COLO668 (cell line): ENCODE results near the gene TUBG2.
"Not testable (repeated sequence)": the region's sequence is repeated elsewhere in the genome, so short reads cannot be mapped to it uniquely, and the experiment has no call there.

Experiments used
- DNase-seq: peaks from one replicate; lab custom pipeline; 2025; ENCODE audit not compliant: unreplicated experiment; lab: John Stamatoyannopoulos, UW

Gene TUBG2

DNA sequence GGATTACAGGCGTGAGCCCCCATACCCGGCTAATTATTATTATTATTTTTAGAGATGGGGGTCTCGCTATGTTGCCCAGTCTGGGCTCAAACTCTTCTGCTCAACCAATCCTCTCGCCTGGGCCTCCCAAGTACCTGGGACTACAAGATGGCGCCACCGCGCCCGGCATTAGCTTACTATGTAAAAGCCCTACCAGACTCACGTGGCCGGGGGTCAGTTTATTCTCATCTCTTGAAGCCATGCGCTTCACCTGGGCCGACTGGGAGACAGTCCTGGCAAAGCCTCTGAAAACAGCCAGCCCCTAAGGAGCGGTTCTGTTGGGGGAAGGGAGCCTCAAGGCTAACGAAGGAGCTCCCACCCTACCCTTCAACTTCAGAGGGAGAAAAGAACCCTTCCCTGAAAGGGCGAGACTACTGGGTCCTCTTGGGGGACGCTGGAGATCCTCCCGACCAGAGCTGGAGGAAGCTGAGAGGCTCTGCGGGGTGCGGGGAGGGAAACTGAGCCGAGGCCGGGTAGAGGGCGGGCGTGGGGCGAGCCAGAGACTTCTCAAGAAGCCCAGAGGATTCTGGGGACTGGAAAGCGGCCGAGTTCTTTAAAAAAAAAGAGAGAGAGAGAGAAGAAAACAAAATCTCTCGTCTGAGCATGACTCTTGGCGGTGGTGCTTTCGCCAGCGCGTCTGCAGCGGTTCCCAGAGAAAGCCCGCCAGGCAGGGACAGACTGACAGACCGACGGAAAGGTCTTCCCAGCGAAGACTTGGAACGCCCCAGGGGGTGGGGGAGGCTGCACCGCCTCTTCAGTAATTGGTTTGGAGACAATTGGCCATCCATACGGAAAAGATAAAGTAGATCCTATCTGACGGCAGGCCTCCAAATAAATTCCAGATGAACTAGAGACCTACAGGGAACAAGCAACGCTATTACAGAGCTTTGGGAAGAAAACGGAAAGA is 5.6 kb upstream of the TUBG2 start:
- DNase-seq, result no peak

DNA sequence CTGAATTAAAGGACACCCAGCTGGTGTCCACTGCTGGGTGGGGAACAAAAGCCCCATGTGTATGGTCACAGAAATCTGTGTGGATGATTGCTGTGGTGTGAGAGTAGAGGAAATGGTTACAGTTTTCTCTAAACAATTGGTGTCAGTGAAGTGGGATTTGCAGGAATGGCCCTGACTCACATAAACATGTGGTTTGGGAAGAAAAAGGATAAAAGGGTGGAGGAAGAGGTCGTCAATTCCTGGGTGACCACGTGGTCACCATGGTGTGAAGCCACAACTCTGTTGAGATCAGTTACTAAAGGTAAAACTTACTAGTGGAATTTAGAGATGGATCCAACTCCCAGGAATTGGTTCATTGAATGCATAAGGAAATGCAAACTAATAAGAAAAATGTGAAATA is 3.6 kb upstream of the TUBG2 start:
- no peak for DNase-seq

DNA sequence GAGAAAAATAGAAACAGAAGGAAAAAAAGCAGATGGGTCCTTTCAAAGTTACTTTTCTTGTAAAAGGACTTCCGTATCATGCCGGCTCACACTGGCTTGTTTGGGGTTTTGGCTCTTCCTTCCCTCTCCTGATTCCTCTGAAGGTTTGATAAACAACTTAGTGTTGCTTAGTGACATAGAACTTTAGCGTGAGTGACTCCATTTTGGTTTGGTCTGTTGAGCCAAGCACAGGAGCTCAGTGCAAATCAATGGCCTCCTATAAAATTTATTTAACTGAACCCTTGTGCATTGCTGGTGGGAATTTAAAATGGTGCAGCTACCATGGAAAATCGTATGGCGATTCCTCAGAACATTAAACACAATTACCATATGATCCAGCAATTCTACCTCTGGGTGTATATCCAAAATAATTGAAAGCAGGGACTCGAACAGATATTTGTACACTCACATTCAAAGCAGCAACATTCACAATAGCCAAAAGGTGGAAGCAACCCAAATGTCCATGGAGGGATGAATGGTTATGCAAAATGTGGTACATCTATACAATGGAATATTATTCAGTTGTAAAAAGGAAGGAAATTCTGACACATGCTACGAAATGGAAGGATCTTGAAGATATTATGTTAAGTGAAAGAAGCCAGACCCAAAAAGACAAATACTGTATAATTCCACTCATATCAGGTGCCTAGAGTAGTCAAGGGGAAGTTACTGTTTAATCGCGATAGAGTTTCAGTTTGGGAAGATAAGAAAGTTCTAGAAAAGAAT is 1.1 kb upstream of the TUBG2 start:
- no peak for DNase-seq

DNA sequence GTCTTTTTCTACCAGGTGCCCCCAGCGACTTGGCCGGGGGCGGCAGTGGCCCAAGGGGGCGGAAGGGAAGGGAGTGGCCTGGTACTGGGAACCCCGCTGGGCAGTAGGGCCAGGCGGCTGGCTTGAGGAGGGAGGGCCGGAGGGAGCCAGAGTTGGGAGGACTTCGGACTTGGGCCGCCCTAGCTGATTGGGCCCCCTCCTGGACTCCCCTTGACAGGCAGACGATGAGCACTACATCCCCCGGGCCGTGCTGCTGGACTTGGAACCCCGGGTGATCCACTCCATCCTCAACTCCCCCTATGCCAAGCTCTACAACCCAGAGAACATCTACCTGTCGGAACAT is 819 bp downstream of the TUBG2 start:
- DNase-seq, result not testable (repeated sequence)

DNA sequence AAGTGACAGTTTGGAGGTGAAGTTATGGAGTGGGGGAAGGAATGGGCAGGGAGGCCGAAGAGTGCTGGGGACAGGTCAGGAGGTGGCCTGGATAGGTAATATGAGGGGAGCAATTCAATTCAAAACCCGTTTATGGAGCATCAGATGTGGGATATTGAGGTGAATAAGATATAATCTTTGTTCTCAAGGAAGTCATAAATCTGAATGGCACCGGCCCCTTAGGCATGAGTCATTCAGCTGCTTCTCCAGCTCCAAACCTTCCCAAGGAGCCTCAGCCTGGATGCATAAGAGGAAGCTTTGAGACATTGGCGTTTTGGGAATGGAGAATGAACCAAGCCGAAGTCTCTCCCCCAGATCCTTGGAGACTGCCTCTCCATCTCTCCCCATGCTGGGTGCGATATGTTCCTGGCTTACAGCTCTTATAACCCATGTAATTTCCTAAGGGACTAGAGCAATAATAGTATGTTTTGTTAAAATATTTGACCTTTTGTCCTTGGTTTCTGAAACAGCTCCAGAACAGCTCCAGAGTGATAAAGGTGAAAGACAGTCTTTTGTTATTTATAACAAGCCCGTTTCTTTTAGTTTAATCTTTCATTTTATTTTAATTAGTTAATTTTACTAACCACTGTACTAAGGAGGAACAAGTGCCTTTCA is 1.7 kb downstream of the TUBG2 start:
- DNase-seq, result no peak

DNA sequence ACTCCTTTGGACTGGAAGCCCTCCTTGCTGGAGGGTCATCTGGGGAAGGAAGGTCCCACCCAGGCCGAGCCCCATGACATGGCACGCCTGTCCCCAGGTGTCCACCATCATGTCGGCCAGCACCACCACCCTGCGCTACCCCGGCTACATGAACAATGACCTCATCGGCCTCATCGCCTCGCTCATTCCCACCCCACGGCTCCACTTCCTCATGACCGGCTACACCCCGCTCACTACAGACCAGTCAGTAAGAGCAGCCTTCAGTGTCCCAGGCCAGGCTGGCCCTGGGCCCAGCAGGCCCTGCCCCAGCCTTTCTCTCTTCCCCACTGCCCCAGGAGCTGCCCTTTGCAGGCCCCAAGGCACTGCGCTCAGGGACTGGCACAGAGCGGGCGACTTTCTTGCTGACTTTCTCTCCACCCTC is 6.5 kb downstream of the TUBG2 start:
- no peak for DNase-seq

DNA sequence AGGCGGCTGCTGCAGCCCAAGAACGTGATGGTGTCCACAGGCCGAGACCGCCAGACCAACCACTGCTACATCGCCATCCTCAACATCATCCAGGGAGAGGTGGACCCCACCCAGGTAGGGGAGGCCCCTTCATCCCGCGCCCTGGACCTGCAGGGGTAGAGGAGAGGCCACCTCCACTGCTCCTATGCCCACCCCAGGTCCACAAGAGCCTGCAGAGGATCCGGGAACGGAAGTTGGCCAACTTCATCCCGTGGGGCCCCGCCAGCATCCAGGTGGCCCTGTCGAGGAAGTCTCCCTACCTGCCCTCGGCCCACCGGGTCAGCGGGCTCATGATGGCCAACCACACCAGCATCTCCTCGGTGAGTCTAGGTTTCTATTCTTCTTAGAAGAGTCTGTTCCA is 7.0 kb downstream of the TUBG2 start:
- not testable (repeated sequence) for DNase-seq

DNA sequence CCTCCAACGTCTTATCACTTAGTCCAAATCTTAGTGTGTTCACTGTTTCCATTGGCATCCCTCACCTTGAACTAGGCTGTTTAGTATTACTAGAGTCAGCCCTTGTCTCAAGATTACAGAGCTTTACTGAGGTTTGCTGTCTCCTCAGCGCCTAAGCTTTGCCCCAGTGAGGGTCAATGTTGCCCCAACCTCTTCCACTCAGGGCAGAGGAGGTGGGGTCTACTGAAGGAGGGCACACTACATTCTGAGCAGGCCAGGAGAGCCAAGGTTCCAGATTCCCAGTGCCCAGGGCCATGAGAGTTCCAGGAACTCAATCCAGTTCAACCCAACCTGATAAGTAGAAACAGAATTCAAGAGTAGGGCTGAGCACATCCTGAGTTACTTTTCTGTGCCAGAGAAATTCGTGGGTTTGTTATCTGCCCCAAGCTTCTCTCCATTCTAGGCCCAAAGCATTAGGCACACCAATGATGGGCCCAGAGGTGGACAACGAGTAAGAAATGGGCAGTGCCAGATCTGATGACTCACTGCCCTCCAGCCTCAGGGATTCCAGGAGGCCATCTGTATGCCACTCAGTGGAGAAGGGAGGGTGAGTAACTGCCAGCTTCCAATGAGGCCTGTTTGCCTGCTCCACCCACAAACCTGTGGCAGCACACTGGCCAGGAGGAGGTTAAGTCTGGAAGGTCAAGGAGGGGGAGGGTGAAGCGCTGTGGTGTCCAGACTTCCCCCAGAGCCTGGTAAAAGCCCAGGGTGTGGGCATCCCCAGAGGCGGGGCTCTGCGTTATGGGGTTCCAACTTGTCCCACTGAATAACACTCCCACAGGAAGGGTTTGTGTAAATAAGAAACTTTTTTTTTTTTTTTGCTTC is 8.2 kb downstream of the TUBG2 start:
- DNase-seq, result no peak

DNA sequence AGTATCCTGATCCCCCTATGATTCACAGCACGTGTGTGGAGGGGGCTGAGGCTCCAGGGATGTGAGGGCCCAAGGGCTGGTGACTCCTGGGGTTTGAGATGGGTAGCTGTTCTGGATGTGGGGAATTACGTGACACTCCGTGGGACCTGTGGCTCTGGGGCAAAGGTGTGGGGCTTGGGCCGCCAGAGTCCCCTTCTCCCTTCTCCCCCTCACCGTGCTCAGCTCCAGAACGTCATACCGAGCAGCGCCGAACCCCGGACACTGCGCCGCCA is 10.6 kb downstream of the TUBG2 start:
- no peak for DNase-seq

DNA sequence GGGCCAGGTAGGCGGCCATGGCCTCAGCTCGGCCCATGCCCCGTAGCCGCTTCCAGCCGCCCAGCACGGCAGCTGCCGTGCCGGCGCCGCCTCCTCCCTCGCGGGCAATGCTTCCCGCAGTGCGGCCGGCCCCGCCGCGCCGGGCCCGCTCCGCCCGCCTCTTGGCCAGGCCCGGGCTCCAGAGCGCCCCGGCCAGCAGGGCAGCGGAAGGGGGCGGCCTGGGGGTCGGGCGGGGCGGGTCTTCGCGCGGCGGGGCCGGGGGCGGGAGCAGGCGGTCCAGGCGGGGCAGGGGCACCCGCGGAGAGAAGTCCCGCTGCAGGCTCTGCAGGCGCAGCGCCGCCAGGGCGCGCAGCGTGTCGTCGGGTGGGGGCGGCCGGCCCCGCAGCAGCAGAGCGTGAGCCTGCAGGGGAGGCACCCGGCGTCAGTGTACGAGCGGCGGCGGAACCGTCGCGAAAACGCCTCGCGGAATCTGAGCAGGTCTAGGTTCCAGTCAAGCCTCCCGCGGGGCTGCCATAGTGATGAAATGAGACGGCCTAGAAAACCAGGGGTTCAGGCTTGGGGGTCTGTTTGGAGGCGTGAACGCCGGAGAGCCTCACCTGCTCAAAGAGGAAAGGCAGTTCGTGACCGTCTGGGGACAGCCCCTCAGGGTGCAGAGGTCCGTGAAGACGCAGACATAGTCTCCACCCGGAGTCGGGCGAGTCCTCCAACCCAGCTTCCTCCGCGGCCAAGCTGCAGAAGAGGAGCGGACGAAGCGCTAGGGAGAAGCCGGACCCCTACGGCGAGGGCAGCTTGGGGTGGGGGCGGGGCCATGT is 11.1 kb downstream of the TUBG2 start:
- DNase-seq, result no peak

DNA sequence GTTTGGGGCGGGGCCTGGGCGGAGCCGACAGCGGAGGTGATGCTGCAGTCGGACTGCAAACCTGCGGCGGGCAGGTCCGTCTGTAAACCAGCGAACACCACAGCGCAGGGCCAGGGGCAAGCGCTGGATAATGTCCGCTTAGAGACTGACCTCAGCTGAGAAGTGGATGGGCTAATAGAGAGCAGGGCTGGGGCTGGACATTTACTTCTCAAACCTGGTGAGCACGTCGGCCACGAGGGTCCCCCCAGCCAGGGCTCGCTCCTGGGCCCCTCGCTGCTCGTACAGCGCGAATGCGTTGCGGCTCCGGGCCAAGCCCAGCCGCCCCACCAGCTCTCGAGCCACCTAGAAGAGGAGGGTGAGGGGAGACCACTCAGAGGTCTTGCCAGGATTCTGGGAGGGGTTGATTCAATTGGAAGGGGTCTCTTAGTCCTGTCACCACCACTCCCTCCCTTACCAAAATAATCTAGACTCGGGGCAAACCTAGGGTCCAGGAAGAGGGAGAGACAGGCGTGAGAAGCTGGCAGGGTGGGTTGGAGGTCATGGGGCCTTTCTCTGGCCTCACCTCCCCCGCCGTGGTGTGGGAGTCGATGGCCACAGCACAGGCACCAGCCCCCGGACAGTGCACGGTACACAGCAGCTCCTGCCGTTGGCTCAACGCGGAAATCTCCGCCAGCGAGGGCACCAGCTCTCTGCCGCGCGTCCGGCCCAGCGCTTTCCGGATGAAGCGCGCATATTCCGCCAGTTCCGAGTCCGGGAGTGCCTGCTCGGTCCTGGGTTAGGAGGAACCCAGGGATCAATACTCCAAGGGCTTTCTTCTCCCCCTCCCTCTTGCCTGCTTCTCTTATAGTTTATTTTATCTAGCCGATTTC is 11.9 kb downstream of the TUBG2 start:
- no peak for DNase-seq

DNA sequence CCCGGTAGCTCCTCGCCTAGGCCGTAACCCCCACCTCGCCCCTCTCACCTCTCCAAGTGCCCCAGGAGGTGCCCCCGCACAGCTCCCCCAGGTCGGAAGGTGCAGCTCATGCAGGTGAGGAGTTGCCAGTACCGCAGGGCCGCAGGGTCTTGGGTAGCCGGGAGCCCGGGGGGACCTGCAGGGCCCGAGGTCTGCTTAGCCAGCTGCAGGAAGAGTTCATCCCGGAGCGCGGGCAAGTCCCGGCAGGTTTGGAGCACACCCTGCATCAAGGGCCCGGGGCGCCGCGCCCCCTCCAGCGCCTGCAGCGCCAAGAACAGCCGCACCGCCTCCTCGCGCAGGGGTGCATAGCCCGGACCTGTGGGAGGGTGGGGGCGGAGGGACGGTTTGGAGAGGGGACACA is 13.0 kb downstream of the TUBG2 start:
- no peak for DNase-seq

DNA sequence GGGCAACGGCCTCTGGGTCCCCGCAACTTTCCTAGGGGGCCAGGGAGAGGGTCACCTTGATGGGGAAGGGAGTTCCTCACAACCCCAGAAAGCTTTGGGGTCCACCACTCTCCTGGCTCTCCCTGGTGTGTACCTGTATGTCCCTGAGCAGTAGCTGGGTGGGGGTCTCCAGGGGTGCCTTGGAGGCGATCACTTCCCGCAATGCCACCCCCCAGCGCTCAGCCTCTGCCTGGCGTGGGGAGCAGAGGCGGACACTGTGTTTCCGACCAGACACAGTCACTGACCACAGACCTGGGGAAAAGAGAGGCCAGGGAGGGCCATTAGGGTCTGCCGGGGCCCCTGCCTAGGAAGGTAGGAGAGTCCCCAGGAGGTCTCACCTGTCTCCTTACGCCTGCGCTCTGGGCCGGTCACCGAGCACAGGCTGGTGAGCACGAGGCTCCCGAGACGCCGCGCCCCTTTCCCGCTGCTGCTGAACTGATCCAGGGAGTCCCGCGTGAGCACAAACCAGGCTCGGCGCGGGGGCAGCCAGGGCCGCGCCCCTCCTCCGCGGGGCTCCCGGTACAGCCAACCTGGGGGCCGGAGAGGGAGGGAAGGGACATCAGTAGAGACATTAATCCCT is 14.3 kb downstream of the TUBG2 start:
- DNase-seq, result no peak

DNA sequence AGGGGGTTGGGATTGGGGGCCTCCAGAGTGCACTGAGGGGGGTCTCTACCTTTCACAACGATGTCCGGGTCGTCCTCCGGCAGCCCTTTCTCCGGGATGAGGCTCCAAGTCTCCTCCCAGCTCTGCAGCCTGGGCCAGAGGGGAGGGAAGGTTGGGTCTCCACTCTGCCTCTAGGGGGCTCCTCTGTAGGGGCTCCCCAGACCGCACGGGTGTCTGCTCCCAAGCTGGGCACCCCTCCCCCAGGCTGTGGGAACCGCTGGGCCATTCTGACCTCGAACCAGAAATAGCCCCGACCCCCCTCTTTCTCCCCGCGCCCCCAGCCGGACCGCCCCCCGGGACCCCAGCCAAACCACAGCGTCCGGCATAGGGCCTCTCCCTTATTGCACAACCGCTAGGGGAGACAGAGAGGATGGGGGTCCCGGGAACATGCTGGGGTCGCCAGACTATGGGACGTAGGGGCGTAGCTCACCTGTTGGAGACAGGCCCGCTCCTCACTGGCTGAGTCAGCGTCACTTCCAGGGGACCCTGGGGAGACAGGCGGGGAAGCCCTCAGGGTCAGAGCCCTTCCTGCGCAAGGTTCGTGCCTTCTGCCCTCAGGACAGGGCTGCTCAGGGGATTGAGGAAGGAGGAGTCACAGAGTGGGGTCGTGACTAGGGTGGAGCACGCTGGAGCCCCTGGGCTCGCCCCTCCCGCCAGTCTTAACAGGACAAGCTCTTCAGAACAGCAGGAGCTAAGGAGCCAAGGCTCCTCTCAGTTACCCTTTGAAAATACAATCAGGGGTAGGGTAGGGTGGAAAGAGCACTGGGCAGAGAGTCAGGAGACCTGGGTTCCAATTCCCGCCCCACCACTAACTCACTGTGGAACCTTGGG is 15.0 kb downstream of the TUBG2 start:
- DNase-seq, result no peak

DNA sequence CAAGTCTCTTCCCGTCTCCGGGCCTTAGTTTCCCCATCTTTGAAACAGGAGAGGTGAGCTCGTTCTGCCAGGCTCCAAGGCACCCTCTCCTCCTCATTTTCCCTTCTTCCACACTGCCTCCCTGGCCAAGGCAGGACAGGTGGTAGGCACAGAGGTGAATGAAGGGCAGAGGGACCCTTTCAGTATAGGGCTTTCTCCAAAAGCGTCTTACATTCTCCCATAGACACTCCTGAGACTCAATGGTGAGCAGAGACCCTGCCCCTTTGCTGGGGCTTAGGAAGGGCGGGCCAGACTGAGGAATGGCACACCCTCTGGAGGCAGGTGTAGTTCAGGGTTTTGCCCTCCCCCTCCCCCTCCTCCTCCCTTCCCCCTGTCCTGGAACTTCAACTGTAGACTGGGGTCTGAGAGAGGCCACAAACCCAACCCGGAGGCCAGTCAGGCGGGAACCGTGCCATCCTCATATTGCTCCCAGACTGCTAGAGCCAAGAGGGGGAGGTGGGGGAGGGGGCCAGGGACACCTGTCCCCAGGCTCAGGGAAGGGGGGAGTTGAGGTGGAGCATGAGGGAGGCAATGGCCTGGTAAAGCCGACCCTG is 15.8 kb downstream of the TUBG2 start:
- peak; percentile 66 for DNase-seq

DNA sequence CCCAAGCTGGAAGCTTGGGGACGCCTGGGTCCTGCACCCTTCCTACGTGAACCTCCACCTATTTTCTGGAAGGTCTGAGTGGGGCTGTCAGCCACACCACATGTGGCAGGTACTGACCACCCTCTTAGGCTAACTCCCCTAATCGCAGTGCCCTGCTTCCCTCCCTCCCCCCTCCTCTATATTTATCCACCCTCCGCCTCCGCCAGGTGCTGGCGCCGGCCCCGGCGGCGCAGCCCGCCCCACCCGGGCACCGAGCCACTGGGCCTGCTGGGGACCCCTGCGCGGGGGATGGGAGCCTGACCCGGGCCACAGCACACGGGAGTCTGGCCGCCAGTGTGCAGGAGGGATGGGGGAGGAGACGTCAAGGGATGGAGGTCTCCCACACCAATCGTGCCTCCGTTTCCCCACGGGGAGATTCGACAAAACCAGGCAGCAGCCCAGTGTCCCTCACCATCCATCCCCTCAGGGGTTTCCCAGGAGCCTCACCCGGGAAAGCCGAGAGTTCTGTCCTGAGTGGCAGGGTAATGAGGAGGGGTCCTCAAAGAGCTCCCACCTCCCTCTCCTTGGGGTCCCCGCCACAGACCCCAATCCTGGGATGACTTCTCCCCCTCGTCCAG is 16.4 kb downstream of the TUBG2 start:
- DNase-seq, result peak; percentile 51

DNA sequence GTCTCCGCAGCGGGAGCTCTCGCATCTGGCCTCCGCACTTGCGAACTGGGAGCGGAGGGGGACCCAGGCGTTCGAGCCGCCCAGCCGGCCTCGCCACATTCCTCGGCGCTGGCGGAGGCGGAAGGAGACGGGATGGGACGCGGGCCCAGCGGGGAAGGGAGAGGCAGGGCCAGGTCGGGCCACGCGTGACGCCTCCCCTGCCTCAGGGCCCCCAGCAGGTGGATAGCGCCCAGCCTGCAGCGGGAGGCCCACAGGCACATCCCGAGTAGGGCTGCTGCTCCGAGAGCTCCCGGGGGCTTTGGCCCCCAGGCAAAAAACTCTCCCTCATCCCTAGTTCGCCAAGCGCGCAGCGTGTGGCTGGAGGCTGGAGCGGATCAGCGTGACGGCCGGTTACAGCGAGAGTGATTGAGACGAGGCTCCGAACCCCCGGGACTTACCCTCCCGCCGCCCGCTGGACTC is 16.9 kb downstream of the TUBG2 start:
- DNase-seq, result peak; percentile 44
